Astrocyte (in vitro differentiated cells and primary cell): ENCODE measurements around the gene PPP1R17. TPM values are rescaled to one million over a fixed set of nuclear protein-coding genes. Genes with fewer than 3 reads are reported as not detected.

ENCODE experiments used
- DNase-seq: peaks from one replicate; pipeline ENCODE4 v3.0.0-alpha.2; 2010; ENCODE audit warnings: low read depth
- FAIRE-seq: peaks from 2 replicates; lab custom pipeline; 2011; peaks lifted over from hg19 to GRCh38; lab: Jason Lieb, UNC
- H2AFZ ChIP-seq: 2 replicates; pipeline ENCODE4 v1.6.0; 2012; ENCODE audit warnings: low read depth, low read length, inconsistent platforms
- H3K27ac ChIP-seq: 2 replicates; pipeline ENCODE4 v1.5.1; 2011; ENCODE audit warnings: low read depth, low read length, inconsistent platforms
- H3K27me3 ChIP-seq: 2 replicates; pipeline ENCODE4 v1.6.0; 2011; ENCODE audit warnings: low read length, inconsistent platforms; ENCODE audit not compliant: insufficient read depth
- H3K36me3 ChIP-seq: 2 replicates; pipeline ENCODE4 v1.5.1; 2011; ENCODE audit warnings: low read length, inconsistent platforms; ENCODE audit not compliant: insufficient read depth
- H3K4me1 ChIP-seq: 2 replicates; pipeline ENCODE4 v1.5.1; 2011; ENCODE audit warnings: low read length, inconsistent platforms; ENCODE audit not compliant: insufficient read depth
- H3K4me2 ChIP-seq: 2 replicates; pipeline ENCODE4 v1.6.0; 2012; ENCODE audit warnings: low read length, inconsistent platforms
- H3K4me3 ChIP-seq: 2 replicates; pipeline ENCODE4 v1.5.1; 2011; ENCODE audit warnings: low read depth, mild to moderate bottlenecking, low read length, inconsistent platforms; ENCODE audit not compliant: insufficient read depth
- H3K79me2 ChIP-seq: 2 replicates; pipeline ENCODE4 v1.6.0; 2012; ENCODE audit warnings: mild to moderate bottlenecking, low read length, inconsistent platforms; ENCODE audit not compliant: insufficient read depth
- H3K9ac ChIP-seq: 2 replicates; pipeline ENCODE4 v1.6.0; 2012; ENCODE audit warnings: mild to moderate bottlenecking, low read length, inconsistent platforms
- H3K9me3 ChIP-seq: 2 replicates; pipeline ENCODE4 v1.5.1; 2012; ENCODE audit warnings: low read depth, mild to moderate bottlenecking, low read length, inconsistent platforms; ENCODE audit not compliant: insufficient read depth
- H4K20me1 ChIP-seq: 2 replicates; pipeline ENCODE4 v1.6.0; 2012; ENCODE audit warnings: low read length, inconsistent platforms; ENCODE audit not compliant: insufficient read depth
- H3K27ac Mint-ChIP-seq: one replicate; pipeline ENCODE4 v1.8.0; 2021; ENCODE audit warnings: mild to moderate bottlenecking, mixed read lengths; ENCODE audit not compliant: unreplicated experiment
- H3K27me3 Mint-ChIP-seq: one replicate; pipeline ENCODE4 v1.8.0; 2021; ENCODE audit warnings: low read depth, mixed read lengths; ENCODE audit not compliant: unreplicated experiment
- H3K36me3 Mint-ChIP-seq: one replicate; pipeline ENCODE4 v1.8.0; 2021; ENCODE audit warnings: low read depth, mixed read lengths; ENCODE audit not compliant: unreplicated experiment
- H3K4me1 Mint-ChIP-seq: one replicate; pipeline ENCODE4 v1.8.0; 2021; ENCODE audit warnings: low read depth, mixed read lengths; ENCODE audit not compliant: unreplicated experiment
- H3K4me3 Mint-ChIP-seq: one replicate; pipeline ENCODE4 v1.8.0; 2021; ENCODE audit warnings: mild to moderate bottlenecking, moderate library complexity, mixed read lengths; ENCODE audit not compliant: unreplicated experiment
- H3K9me3 Mint-ChIP-seq: one replicate; pipeline ENCODE4 v1.8.0; 2021; ENCODE audit warnings: mild to moderate bottlenecking, mixed read lengths; ENCODE audit not compliant: unreplicated experiment
- EZH2 ChIP-seq: IDR thresholded peaks from 2 replicates; pipeline ENCODE4 v1.6.1; 2012; ENCODE audit warnings: mild to moderate bottlenecking, low read length, inconsistent platforms; ENCODE audit not compliant: insufficient read depth
- total RNA-seq: library from RNA; stranded (reverse); gene quantifications from 2 replicates; pipeline ENCODE4 v1.2.1, GENCODE V29; 2021
- TF ChIP-seq, protein P1 (sequence below): IDR thresholded peaks from 2 replicates; pipeline ENCODE4 v1.5.1; 2011; ENCODE audit warnings: low read depth, mild to moderate bottlenecking, inconsistent platforms, low read length, moderate library complexity; ENCODE audit not compliant: insufficient read depth

Gene PPP1R17
- total RNA-seq, 1 donor from 2014 or later = not detected

DNA sequence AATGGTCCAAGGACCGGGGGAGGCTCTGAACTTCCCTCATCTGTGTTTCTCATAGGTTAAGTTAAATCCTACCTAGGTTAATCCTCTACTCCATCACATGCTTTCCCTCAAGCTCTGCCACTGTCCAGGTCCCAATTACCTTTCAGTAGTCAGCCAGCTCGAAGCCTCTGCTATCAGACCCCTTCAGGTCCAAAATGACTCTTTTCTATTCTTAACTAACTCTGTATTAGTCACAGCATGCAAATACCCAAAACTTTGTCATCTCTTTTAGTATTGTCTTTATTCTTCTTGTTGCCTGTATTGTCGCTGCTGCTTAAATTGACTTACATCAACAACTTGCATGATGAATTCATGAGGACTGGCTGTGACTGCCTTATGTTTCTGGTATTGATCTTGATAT, 15.3 kb downstream of the PPP1R17 start:
- Histone ChIP-seq H2AFZ (no peak overlapping the region), H3K4me1 (no peaks in the 10 kb centered on the region), H3K9me3 (no peaks in the 10 kb centered on the region), H3K36me3 (no peaks in the 10 kb centered on the region), H3K4me2 (no peak overlapping the region), H3K4me3 (no peak overlapping the region), H3K27ac (no peak overlapping the region), H4K20me1 (no peaks in the 10 kb centered on the region), H3K79me2 (no peaks in the 10 kb centered on the region), H3K27me3 (no peaks in the 10 kb centered on the region), H3K9ac (no peak overlapping the region)
- Mint-ChIP-seq H3K4me3 (no peak overlapping the region), H3K36me3 (no peaks in the 10 kb centered on the region), H3K4me1 (no peaks in the 10 kb centered on the region), H3K9me3 (peaks cover 2% of the 10 kb centered on the region), H3K27me3 (peaks cover 14% of the 10 kb centered on the region), H3K27ac (no peak overlapping the region)
- TF ChIP-seq EZH2 = no peak
- TF ChIP-seq, protein P1, sequence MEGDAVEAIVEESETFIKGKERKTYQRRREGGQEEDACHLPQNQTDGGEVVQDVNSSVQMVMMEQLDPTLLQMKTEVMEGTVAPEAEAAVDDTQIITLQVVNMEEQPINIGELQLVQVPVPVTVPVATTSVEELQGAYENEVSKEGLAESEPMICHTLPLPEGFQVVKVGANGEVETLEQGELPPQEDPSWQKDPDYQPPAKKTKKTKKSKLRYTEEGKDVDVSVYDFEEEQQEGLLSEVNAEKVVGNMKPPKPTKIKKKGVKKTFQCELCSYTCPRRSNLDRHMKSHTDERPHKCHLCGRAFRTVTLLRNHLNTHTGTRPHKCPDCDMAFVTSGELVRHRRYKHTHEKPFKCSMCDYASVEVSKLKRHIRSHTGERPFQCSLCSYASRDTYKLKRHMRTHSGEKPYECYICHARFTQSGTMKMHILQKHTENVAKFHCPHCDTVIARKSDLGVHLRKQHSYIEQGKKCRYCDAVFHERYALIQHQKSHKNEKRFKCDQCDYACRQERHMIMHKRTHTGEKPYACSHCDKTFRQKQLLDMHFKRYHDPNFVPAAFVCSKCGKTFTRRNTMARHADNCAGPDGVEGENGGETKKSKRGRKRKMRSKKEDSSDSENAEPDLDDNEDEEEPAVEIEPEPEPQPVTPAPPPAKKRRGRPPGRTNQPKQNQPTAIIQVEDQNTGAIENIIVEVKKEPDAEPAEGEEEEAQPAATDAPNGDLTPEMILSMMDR = no peak
- FAIRE-seq (no peak), DNase-seq (no peak)

DNA sequence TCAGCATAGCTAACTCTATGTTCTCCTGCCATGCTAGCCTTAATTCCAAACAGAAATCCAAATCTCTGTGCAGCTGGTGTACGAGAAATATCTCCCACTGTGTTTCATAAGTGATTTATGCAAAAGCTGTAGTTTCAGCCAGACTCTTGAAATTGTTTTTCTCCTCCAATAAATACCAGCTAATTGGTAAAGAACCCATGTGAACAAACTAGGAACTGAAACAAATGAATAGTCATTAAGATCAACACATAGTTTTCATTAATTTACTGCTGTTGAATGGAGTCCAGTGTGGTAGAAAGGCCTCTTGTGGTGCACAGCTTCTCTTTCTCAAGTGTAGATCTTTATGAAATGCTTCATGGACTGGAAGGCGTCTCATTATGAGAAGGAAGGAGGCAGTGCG, 18.4 kb downstream of the PPP1R17 start:
- H3K9me3 Mint-ChIP-seq = peaks cover 2% of the 10 kb centered on the region
- no peaks in the 10 kb centered on the region for H4K20me1 ChIP-seq
- H3K27me3 Mint-ChIP-seq = peaks cover 14% of the 10 kb centered on the region
- H3K4me2 ChIP-seq = no peak overlapping the region
- no peaks in the 10 kb centered on the region for H3K36me3 ChIP-seq
- H3K27me3 ChIP-seq = no peaks in the 10 kb centered on the region
- FAIRE-seq (no peak), DNase-seq (no peak)
- no peak overlapping the region for H3K9ac ChIP-seq
- H3K27ac ChIP-seq = no peak overlapping the region
- no peaks in the 10 kb centered on the region for H3K9me3 ChIP-seq
- H3K4me3 Mint-ChIP-seq = no peak overlapping the region
- H3K4me1 Mint-ChIP-seq = no peaks in the 10 kb centered on the region
- TF ChIP-seq, protein P1 = no peak
- no peak for TF ChIP-seq EZH2
- no peak overlapping the region for H3K4me3 ChIP-seq
- H3K36me3 Mint-ChIP-seq = no peaks in the 10 kb centered on the region
- no peak overlapping the region for H2AFZ ChIP-seq
- no peaks in the 10 kb centered on the region for H3K79me2 ChIP-seq
- H3K27ac Mint-ChIP-seq = no peak overlapping the region
- no peaks in the 10 kb centered on the region for H3K4me1 ChIP-seq

DNA sequence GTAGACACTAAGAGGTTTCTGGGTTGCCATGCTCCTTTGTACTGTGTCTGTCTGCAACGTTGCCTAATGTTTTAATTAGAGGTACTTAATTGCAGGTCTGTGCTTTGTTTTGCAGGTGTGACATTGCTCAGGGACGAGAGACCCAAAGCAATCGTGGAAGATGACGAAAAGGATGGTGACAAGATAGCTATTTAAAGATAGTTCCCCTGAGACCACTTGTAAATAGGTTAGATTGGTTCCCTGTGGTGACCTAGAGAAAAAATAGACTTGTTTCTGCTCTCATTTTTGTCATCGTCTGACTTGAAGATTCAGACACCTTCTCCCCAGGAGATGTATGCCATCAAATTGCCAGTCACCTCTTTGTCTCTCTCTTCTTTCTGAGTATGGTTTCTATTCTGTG, 20.1 kb downstream of the PPP1R17 start:
- H3K4me1 ChIP-seq = no peaks in the 10 kb centered on the region
- no peak overlapping the region for H2AFZ ChIP-seq
- no peak overlapping the region for H3K4me3 ChIP-seq
- Mint-ChIP-seq H3K36me3 (no peaks in the 10 kb centered on the region), H3K4me3 (no peak overlapping the region), H3K27ac (no peak overlapping the region), H3K27me3 (peaks cover 17% of the 10 kb centered on the region), H3K9me3 (peaks cover 2% of the 10 kb centered on the region), H3K4me1 (no peaks in the 10 kb centered on the region)
- no peak for DNase-seq
- TF ChIP-seq, protein P1 = no peak
- no peak for TF ChIP-seq EZH2
- no peak for FAIRE-seq
- no peaks in the 10 kb centered on the region for H3K27me3 ChIP-seq
- no peaks in the 10 kb centered on the region for H3K79me2 ChIP-seq
- H4K20me1 ChIP-seq = no peaks in the 10 kb centered on the region
- H3K36me3 ChIP-seq = no peaks in the 10 kb centered on the region
- no peaks in the 10 kb centered on the region for H3K9me3 ChIP-seq
- H3K9ac ChIP-seq = no peak overlapping the region
- no peak overlapping the region for H3K27ac ChIP-seq
- H3K4me2 ChIP-seq = no peak overlapping the region
